Activated T-cell treated with anti-CD3 and anti-CD28 coated beads, Interleukin-2, amount 50 U/mL, for 24 hours (primary cell): ENCODE results near the gene CLEC7A.

ENCODE experiments used
- DNase-seq: peaks from one replicate; pipeline ENCODE4 v3.0.0-alpha.2; 2020
- H3K27ac Mint-ChIP-seq: 2 replicates; pipeline ENCODE4 v1.8.0; 2020; ENCODE audit warnings: mild to moderate bottlenecking, mixed read lengths
- H3K27me3 Mint-ChIP-seq: 2 replicates; pipeline ENCODE4 v1.8.0; 2020; ENCODE audit warnings: mixed read lengths
- H3K36me3 Mint-ChIP-seq: 2 replicates; pipeline ENCODE4 v1.8.0; 2020; ENCODE audit warnings: low read depth, mixed read lengths
- H3K4me1 Mint-ChIP-seq: 2 replicates; pipeline ENCODE4 v1.8.0; 2020; ENCODE audit warnings: low read depth, mixed read lengths
- H3K4me3 Mint-ChIP-seq: 2 replicates; pipeline ENCODE4 v1.8.0; 2020; ENCODE audit warnings: mild to moderate bottlenecking, moderate library complexity, mixed read lengths
- H3K9me3 Mint-ChIP-seq: 2 replicates; pipeline ENCODE4 v1.8.0; 2020; ENCODE audit warnings: mixed read lengths

Gene CLEC7A

GRCh38 chr12:10130042-10130441, at the start of gene CLEC7A:
Gene CLEC7A, minus strand, starts transcription at chr12:10130199. Its CDS starts 117 bp downstream, at chr12:10130082.
- DNase-seq = no peak
- Mint-ChIP-seq H3K36me3 (no peaks in the 10 kb centered on the region), H3K27ac (peak within 1 kb of the TSS; percentile 61), H3K4me1 (peaks cover 22% of the 10 kb centered on the region), H3K4me3 (peak within 1 kb of the TSS; percentile 6), H3K27me3 (peaks cover 20% of the 10 kb centered on the region), H3K9me3 (no peaks in the 10 kb centered on the region)

- Mint-ChIP-seq H3K4me1 (peaks cover 7% of the 10 kb centered on the region), H3K9me3 (no peaks in the 10 kb centered on the region), H3K27ac (no peak overlapping the region), H3K27me3 (peaks cover 41% of the 10 kb centered on the region), H3K4me3 (no peak overlapping the region), H3K36me3 (no peaks in the 10 kb centered on the region)
- DNase-seq = no peak
Observed at GRCh38 chr12:10179776-10180181, 49.8 kb upstream of the CLEC7A start.

- Mint-ChIP-seq H3K9me3 (no peaks in the 10 kb centered on the region), H3K27ac (no peak within 1 kb of the TSS), H3K4me1 (peaks cover 7% of the 10 kb centered on the region), H3K27me3 (peaks cover 36% of the 10 kb centered on the region), H3K36me3 (no peaks in the 10 kb centered on the region), H3K4me3 (no peak within 1 kb of the TSS)
- no peak for DNase-seq
Observed at GRCh38 chr12:10178821-10179220, 48.8 kb upstream of the CLEC7A start, which contains the start of gene TMEM52B. Gene TMEM52B, plus strand, starts transcription at chr12:10179032. Its CDS starts 543 bp downstream, at chr12:10179575.

GRCh38 chr12:10175846-10176636, 46.0 kb upstream of the CLEC7A start:
- Mint-ChIP-seq H3K27ac (no peak overlapping the region), H3K4me3 (no peak overlapping the region), H3K27me3 (peaks cover 36% of the 10 kb centered on the region), H3K36me3 (no peaks in the 10 kb centered on the region), H3K9me3 (no peaks in the 10 kb centered on the region), H3K4me1 (no peaks in the 10 kb centered on the region)
- no peak for DNase-seq

- no peak overlapping the region for H3K27ac Mint-ChIP-seq
- H3K9me3 Mint-ChIP-seq = no peaks in the 10 kb centered on the region
- DNase-seq = no peak
- peaks cover 30% of the 10 kb centered on the region for H3K27me3 Mint-ChIP-seq
- H3K36me3 Mint-ChIP-seq = no peaks in the 10 kb centered on the region
- no peak overlapping the region for H3K4me3 Mint-ChIP-seq
- H3K4me1 Mint-ChIP-seq = no peaks in the 10 kb centered on the region
Observed at GRCh38 chr12:10174986-10175614, 45.1 kb upstream of the CLEC7A start.

- Mint-ChIP-seq H3K4me3 (no peak within 1 kb of the TSS), H3K27me3 (peaks cover 20% of the 10 kb centered on the region), H3K9me3 (no peaks in the 10 kb centered on the region), H3K4me1 (no peaks in the 10 kb centered on the region), H3K36me3 (no peaks in the 10 kb centered on the region), H3K27ac (no peak within 1 kb of the TSS)
- DNase-seq = no peak
Observed at GRCh38 chr12:10171973-10172728, 42.2 kb upstream of the CLEC7A start, which contains the start of gene OLR1. Gene OLR1, minus strand, starts transcription at chr12:10172132. Its CDS starts 55 bp downstream, at chr12:10172077.

- H3K27me3 Mint-ChIP-seq = peaks cover 15% of the 10 kb centered on the region
- H3K4me1 Mint-ChIP-seq = no peaks in the 10 kb centered on the region
- no peak overlapping the region for H3K27ac Mint-ChIP-seq
- H3K36me3 Mint-ChIP-seq = no peaks in the 10 kb centered on the region
- no peak for DNase-seq
- H3K4me3 Mint-ChIP-seq = no peak overlapping the region
- H3K9me3 Mint-ChIP-seq = no peaks in the 10 kb centered on the region
Observed at GRCh38 chr12:10170216-10170615, 40.2 kb upstream of the CLEC7A start.

GRCh38 chr12:10169104-10169503, 39.1 kb upstream of the CLEC7A start:
- H3K4me3 Mint-ChIP-seq = no peak overlapping the region
- DNase-seq = no peak
- no peak overlapping the region for H3K27ac Mint-ChIP-seq
- H3K36me3 Mint-ChIP-seq = no peaks in the 10 kb centered on the region
- no peaks in the 10 kb centered on the region for H3K4me1 Mint-ChIP-seq
- H3K9me3 Mint-ChIP-seq = no peaks in the 10 kb centered on the region
- peaks cover 9% of the 10 kb centered on the region for H3K27me3 Mint-ChIP-seq

- Mint-ChIP-seq H3K4me1 (no peaks in the 10 kb centered on the region), H3K36me3 (no peaks in the 10 kb centered on the region), H3K27ac (no peak overlapping the region), H3K9me3 (no peaks in the 10 kb centered on the region), H3K4me3 (no peak overlapping the region), H3K27me3 (peaks cover 5% of the 10 kb centered on the region)
- DNase-seq = no peak
Observed at GRCh38 chr12:10167599-10167998, 37.6 kb upstream of the CLEC7A start.

GRCh38 chr12:10165421-10165820, 35.4 kb upstream of the CLEC7A start:
- Mint-ChIP-seq H3K4me3 (no peak overlapping the region), H3K27ac (no peak overlapping the region), H3K9me3 (no peaks in the 10 kb centered on the region), H3K36me3 (no peaks in the 10 kb centered on the region), H3K4me1 (no peaks in the 10 kb centered on the region), H3K27me3 (no peaks in the 10 kb centered on the region)
- DNase-seq = no peak

- Mint-ChIP-seq H3K9me3 (no peaks in the 10 kb centered on the region), H3K4me3 (no peak overlapping the region), H3K36me3 (no peaks in the 10 kb centered on the region), H3K27ac (no peak overlapping the region), H3K4me1 (no peaks in the 10 kb centered on the region), H3K27me3 (no peaks in the 10 kb centered on the region)
- DNase-seq = no peak
Observed at GRCh38 chr12:10163084-10163483, 33.1 kb upstream of the CLEC7A start.

GRCh38 chr12:10160617-10161385, 30.8 kb upstream of the CLEC7A start:
- no peak for DNase-seq
- Mint-ChIP-seq H3K27ac (no peak overlapping the region), H3K9me3 (no peaks in the 10 kb centered on the region), H3K27me3 (peaks cover 4% of the 10 kb centered on the region), H3K36me3 (no peaks in the 10 kb centered on the region), H3K4me3 (no peak overlapping the region), H3K4me1 (no peaks in the 10 kb centered on the region)

- no peak for DNase-seq
- Mint-ChIP-seq H3K9me3 (no peaks in the 10 kb centered on the region), H3K27me3 (peaks cover 4% of the 10 kb centered on the region), H3K4me1 (peaks cover under 1% of the 10 kb centered on the region), H3K36me3 (no peaks in the 10 kb centered on the region), H3K4me3 (no peak overlapping the region), H3K27ac (no peak overlapping the region)
Observed at GRCh38 chr12:10159280-10159679, 29.3 kb upstream of the CLEC7A start.

GRCh38 chr12:10158406-10158805, 28.4 kb upstream of the CLEC7A start:
- peaks cover 9% of the 10 kb centered on the region for H3K4me1 Mint-ChIP-seq
- H3K27me3 Mint-ChIP-seq = peaks cover 12% of the 10 kb centered on the region
- no peak overlapping the region for H3K27ac Mint-ChIP-seq
- no peak for DNase-seq
- no peaks in the 10 kb centered on the region for H3K9me3 Mint-ChIP-seq
- no peak overlapping the region for H3K4me3 Mint-ChIP-seq
- no peaks in the 10 kb centered on the region for H3K36me3 Mint-ChIP-seq
